Fibroblast of villous mesenchyme (primary cell): ENCODE results near the gene ZFP62. TPM values are rescaled to one million over a fixed set of nuclear protein-coding genes. Genes with fewer than 3 reads are reported as not detected.

ENCODE experiments used
- DNase-seq: peaks from one replicate; pipeline ENCODE4 v3.0.0-alpha.2; 2010; ENCODE audit warnings: low read depth
- H3K4me3 ChIP-seq: 2 replicates; pipeline ENCODE4 v1.5.1; 2011; ENCODE audit warnings: low read depth, mild to moderate bottlenecking, low read length
- total RNA-seq: library from RNA; depleted of rRNA; stranded (reverse); fragments of >200 nt; gene quantifications from 2 replicates; pipeline ENCODE4 v1.2.3, GENCODE V29; 2012
- TF ChIP-seq, protein P1 (sequence below): IDR thresholded peaks from 2 replicates; pipeline ENCODE4 v1.5.1; 2012; ENCODE audit warnings: low read depth, mild to moderate bottlenecking, low read length; ENCODE audit not compliant: insufficient read depth

Gene ZFP62
- total RNA-seq, 1 donor = 12.5 TPM

DNA sequence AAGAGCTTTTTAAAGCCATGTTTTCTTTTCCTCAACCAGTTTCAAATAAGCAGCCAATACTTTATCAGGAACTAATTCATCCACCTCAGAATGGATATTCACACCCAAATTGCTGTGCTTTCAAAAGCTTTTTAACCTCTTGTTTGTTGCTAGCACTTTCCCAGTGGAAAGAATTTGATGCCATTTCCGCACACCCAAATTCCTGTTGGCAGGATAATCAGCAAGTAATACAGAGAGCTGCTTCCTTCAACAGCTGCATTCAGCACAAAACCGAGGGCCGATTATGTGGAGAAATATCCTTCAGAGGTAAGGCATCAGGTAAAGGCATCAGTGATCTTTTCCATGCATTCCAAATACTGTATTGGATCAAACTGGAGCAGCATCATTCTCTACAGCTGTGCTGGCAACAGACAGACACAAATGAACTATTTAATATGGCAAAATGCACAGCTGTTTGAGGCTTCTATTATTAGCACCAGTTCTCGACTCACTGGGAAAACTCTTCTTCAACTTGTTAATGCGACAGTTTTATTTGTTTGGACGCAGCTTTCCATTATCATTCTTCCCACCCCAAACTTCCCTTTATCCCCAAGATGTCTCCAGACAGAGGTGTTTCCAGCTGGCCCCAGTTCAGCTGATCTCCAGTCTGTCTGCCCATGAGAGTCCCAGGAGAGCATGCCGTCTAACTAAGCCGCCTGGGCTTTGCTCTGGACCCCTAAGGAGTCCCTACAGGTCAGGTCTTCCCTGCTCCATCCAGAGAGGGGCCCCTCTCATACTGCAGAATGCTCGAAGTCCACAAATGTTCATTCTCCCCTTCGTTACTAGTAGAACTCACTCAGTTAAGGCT lies 36.2 kb downstream of the ZFP62 start:
- TF ChIP-seq, protein P1, sequence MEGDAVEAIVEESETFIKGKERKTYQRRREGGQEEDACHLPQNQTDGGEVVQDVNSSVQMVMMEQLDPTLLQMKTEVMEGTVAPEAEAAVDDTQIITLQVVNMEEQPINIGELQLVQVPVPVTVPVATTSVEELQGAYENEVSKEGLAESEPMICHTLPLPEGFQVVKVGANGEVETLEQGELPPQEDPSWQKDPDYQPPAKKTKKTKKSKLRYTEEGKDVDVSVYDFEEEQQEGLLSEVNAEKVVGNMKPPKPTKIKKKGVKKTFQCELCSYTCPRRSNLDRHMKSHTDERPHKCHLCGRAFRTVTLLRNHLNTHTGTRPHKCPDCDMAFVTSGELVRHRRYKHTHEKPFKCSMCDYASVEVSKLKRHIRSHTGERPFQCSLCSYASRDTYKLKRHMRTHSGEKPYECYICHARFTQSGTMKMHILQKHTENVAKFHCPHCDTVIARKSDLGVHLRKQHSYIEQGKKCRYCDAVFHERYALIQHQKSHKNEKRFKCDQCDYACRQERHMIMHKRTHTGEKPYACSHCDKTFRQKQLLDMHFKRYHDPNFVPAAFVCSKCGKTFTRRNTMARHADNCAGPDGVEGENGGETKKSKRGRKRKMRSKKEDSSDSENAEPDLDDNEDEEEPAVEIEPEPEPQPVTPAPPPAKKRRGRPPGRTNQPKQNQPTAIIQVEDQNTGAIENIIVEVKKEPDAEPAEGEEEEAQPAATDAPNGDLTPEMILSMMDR = no peak
- peak; percentile 46 for DNase-seq
- no peak overlapping the region for H3K4me3 ChIP-seq

DNA sequence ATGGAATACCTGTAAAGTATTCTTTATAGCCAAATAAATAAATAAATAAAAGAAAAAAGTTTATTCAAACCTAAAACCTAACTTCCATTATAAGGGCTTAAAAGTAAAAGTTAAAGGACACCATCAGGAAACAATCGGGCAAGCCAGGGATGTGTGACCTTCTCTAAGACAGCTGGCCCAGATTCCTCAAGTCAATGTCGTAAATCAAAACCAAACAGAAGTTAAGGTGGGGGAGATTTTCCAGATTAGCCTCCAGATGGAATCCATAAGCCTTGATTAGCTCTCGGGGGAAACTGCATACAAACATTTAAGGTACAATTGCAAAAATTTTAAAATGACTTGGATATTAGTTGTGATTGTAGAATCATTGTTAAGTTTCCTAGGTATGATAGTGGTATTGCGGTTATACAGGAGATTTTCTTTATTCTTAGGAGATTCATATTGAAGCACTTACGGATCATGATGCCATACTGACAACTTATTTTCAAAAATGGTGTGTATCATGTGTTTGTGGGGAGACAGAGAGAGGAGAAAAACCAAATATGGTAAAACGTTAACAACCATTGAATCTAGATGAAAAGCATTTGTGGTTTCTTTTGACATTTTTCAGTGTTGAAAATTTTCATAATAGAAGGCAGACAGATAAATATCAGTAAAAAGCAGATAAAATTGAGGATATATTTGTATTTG lies 37.0 kb downstream of the ZFP62 start:
- no peak for DNase-seq
- H3K4me3 ChIP-seq = no peak overlapping the region
- TF ChIP-seq, protein P1 = no peak

DNA sequence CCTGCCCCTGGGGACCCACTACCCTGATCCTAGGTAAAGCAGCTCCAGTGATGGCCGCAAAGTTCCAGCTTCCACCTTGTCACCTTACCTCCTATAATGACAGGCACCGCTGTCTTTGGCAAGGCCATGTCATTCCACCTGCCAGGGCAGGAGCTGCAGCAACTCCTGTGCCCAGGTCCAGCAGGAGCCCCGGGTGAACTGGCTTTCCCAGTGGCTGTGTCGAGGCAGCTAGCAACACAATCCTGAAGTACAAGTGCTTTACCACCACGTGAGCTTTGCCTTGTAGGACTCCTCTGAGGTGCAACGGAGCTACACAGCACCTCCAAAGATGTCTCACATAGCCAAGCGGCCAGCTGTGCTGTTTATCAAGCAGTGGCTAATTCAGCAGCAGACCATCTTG lies 37.7 kb downstream of the ZFP62 start:
- TF ChIP-seq, protein P1 = no peak
- no peak for DNase-seq
- H3K4me3 ChIP-seq = no peak overlapping the region

DNA sequence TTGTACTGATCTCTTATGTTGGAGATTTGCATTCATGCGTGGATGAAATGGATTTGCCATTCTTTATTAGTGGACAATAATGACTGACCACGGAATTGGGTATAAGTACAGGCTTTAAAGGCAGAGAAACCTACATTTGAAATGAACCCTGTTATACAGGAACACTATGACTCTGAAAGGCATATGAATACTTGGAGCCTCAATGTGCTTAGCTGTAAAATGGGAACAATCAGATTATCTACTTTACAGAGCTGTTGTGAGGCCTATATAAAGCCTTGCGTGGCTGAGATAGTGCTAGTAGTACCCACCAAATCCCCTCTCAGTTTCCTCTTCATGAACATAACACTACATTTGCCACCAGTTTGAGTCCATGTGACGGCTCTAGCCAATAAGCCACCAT lies 39.5 kb downstream of the ZFP62 start:
- TF ChIP-seq, protein P1 = no peak
- no peak for DNase-seq
- H3K4me3 ChIP-seq = no peak overlapping the region

DNA sequence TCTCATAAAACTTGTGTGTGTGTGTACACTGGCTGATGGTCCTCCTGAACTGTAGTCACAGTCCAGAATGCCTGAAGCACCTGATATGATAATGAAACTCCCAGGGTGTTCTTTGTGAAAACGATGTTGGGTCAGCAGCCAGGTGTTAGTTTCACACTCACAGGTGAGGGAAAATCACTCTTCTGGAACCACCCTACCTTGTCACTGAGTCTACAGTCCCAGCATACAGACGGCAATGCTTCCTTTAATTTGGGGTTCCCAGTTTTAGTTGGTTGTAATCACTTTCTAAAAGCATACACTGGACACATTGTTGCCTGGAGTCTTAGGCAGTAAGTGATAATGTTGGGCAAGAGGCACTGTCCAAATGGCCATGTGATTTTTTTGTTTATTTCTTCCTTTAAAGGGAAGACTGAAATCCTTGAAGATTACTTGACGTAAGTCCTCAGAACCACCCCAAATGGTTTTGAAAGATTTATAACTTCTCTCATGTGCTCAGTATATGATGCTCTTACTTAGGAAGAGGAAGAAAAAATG lies 40.2 kb downstream of the ZFP62 start:
- peak; percentile 90 for DNase-seq
- TF ChIP-seq, protein P1 = no peak
- H3K4me3 ChIP-seq = no peak overlapping the region

DNA sequence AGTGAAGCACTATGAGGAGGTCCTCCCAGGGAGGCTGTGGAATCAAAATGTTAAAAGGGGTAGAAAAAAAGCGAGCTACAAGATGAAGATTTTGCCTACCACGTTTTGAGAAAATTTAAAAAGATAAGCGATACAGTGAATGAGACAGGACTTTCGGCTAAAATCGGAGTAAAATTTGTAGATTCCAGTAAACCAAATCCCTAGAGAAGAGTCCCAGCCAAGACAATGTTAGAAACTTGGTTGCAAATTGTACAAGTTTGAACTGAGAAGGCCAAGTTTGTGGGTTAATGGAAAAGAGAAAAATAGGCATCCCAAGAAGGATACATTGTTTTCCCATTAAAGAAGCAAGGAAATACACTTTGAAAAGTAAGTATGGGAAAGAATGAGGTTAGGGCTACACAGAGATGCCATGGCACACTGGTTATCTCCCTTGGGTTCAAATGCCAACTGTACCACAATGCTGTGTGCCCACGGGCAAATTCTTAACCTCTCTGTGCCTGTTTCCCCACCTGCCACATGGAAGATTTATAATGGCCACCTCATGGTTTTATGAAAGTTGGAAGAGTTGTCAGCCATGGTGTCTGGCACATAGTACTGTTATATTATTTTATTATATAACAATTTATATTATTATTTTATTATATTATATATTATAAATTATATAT lies 42.3 kb downstream of the ZFP62 start:
- no peak overlapping the region for H3K4me3 ChIP-seq
- DNase-seq = no peak
- TF ChIP-seq, protein P1 = no peak
